HepG2 (cell line): Measurements from ENCODE around the gene SLC1A2. TPM values are rescaled to one million over a fixed set of nuclear protein-coding genes. Genes with fewer than 3 reads are reported as not detected.

Experiments
- ATAC-seq: fragments of 200-7000 bp; cut with Tn5 transposase; 3 replicates; pipeline ENCODE4 v1.9.1; 2020; ENCODE audit warnings: mild to moderate bottlenecking, moderate library complexity
- BruUV-seq: library from RNA; stranded (reverse); fragments of 400-500 nt; replicated peaks from 2 replicates; lab custom pipeline; 2021; lab: Mats Ljungman, UMichigan
- CTCF ChIA-PET: fragments of 300-600 bp; formaldehyde crosslinking; extraction: SDS; loops from one replicate; lab custom pipeline; 2021; ENCODE audit warnings: low total read pairs, inconsistent platforms, low intra/inter-chr PET ratio; lab: Yijun Ruan, JAX
- POLR2A ChIA-PET: fragments of 350-600 bp; sonication (Branson Sonifier 250); formaldehyde crosslinking; loops from one replicate; lab custom pipeline; 2020; ENCODE audit warnings: antibody characterized with exemption, inconsistent platforms; lab: Yijun Ruan, JAX
- DNase-seq: peaks from one replicate; pipeline ENCODE4 v3.0.0-alpha.2; 2015; ENCODE audit warnings: low spot score
- FAIRE-seq: peaks from 3 replicates; lab custom pipeline; 2011; peaks lifted over from hg19 to GRCh38; lab: Jason Lieb, UNC
- H2AFZ ChIP-seq: one replicate; pipeline ENCODE4 v1.6.1; 2011; ENCODE audit warnings: low read length, inconsistent platforms
- H3K27ac ChIP-seq: fragments of 300-600 bp; 3 replicates; pipeline ENCODE4 v1.8.0; 2011; ENCODE audit warnings: mixed run types, mild to moderate bottlenecking, mixed read lengths, low read length, inconsistent platforms; ENCODE audit not compliant: insufficient read depth; ENCODE audit errors: extremely low read length
- H3K27me3 ChIP-seq, 2 experiments: fragments of 200-600 bp in 1 of 2; 2 replicates in 1 of 2; 3 replicates in 1 of 2; pipeline versions ENCODE4 v1.6.0 to v1.8.0; 2011; ENCODE audit warnings: low read length in 2 of 2, mild to moderate bottlenecking in 2 of 2, moderate library complexity in 2 of 2, inconsistent platforms in 1 of 2; ENCODE audit not compliant: insufficient read depth in 2 of 2, control insufficient read depth in 1 of 2
- H3K36me3 ChIP-seq, 2 experiments: fragments of 200-600 bp in 1 of 2; replicated peaks in 1 of 2; 2 replicates in 1 of 2; 3 replicates in 1 of 2; pipeline versions ENCODE4 v1.5.1 to v1.8.0; 2011; ENCODE audit warnings: low read length in 2 of 2, inconsistent platforms in 1 of 2; ENCODE audit not compliant: insufficient read depth in 2 of 2, control insufficient read depth in 1 of 2
- H3K4me1 ChIP-seq: 2 replicates; pipeline ENCODE4 v1.5.1; 2012; ENCODE audit warnings: low read length, inconsistent platforms; ENCODE audit not compliant: insufficient read depth
- H3K4me2 ChIP-seq: 2 replicates; pipeline ENCODE4 v1.6.0; 2011; ENCODE audit warnings: low read depth, low read length, inconsistent platforms
- H3K4me3 ChIP-seq, 3 experiments: fragments of 200-600 bp in 1 of 3; sonication (generic), shearing (Covaris generic) in 1 of 3; replicated peaks in 1 of 3; 2 replicates each; pipeline ENCODE4 v1.5.1; 2011 to 2016; ENCODE audit warnings: low read length in 3 of 3, inconsistent platforms in 2 of 3, low read depth in 2 of 3, mild to moderate bottlenecking in 2 of 3, control low read depth in 1 of 3, mixed read lengths in 1 of 3; ENCODE audit not compliant: insufficient read depth in 1 of 3
- H3K79me2 ChIP-seq: one replicate; pipeline ENCODE4 v1.6.1; 2011; ENCODE audit warnings: low read length, inconsistent platforms; ENCODE audit not compliant: insufficient read depth
- H3K9ac ChIP-seq: 2 replicates; pipeline ENCODE4 v1.6.0; 2011; ENCODE audit warnings: mild to moderate bottlenecking, low read depth, low read length, inconsistent platforms; ENCODE audit not compliant: insufficient read depth
- H3K9me3 ChIP-seq: 2 replicates; pipeline ENCODE4 v1.5.1; 2012; ENCODE audit warnings: mild to moderate bottlenecking, low read length
- H4K20me1 ChIP-seq: 2 replicates; pipeline ENCODE4 v1.6.0; 2011; ENCODE audit warnings: inconsistent platforms, mild to moderate bottlenecking, low read length, moderate library complexity; ENCODE audit not compliant: insufficient read depth
- RELA ChIP-seq: sonication (generic); formaldehyde crosslinking; IDR thresholded peaks from 2 replicates; pipeline ENCODE4 v1.4.0; 2020; ENCODE audit warnings: missing genetic modification reagents
- SRF ChIP-seq: IDR thresholded peaks from 2 replicates; pipeline ENCODE4 v1.6.1; 2011; ENCODE audit warnings: mild to moderate bottlenecking, low read depth, low read length, moderate library complexity
- ZNF232 ChIP-seq: sonication (generic); formaldehyde crosslinking; IDR thresholded peaks from 2 replicates; pipeline ENCODE4 v1.4.0; 2020; ENCODE audit warnings: missing genetic modification reagents, borderline replicate concordance
- ZNF549 ChIP-seq: sonication (generic); formaldehyde crosslinking; IDR thresholded peaks from 2 replicates; pipeline ENCODE4 v1.5.0; 2020; ENCODE audit warnings: missing genetic modification reagents
- ZNF780A ChIP-seq: sonication (generic); formaldehyde crosslinking; IDR thresholded peaks from 2 replicates; pipeline ENCODE4 v1.8.0; 2022; ENCODE audit warnings: mild to moderate bottlenecking, missing genetic modification reagents, moderate library complexity
- ZSCAN30 ChIP-seq: sonication (generic); formaldehyde crosslinking; IDR thresholded peaks from 2 replicates; pipeline ENCODE4 v1.5.0; 2020; ENCODE audit warnings: mild to moderate bottlenecking, missing genetic modification reagents
- ZSCAN31 ChIP-seq: sonication (generic); formaldehyde crosslinking; IDR thresholded peaks from 2 replicates; pipeline ENCODE4 v1.5.0; 2020; ENCODE audit warnings: low read depth, mild to moderate bottlenecking, missing genetic modification reagents
- WGBS: methylation state at CpG from one replicate; pipeline ENCODE4 v1.1.6; 2017; ENCODE audit warnings: low lambda C conversion rate; 5-methylcytosine and 5-hydroxymethylcytosine counted together
- in situ Hi-C: cut with HindIII; loops from 2 replicates; pipeline ENCODE4 v1.10.0; 2017; ENCODE audit warnings: low pct_unique_long_range_greater_than_20kb; ENCODE audit not compliant: extremely low pct_ligation_motif_present
- intact Hi-C: fragments of 100-400 bp; cut with micrococcal nuclease; formaldehyde crosslinking; loops from one replicate; pipeline ENCODE4 v1.10.0; 2022; ENCODE audit not compliant: unreplicated experiment
- polyA plus RNA-seq, 8 experiments: library from polyadenylated mRNA; depleted of rRNA in 3 of 8; stranded (reverse) in 7 of 8; unstranded in 1 of 8; fragments of >200 nt; fragmentation: Illumina TruSeq in 4 of 8; extraction: Trizol in 4 of 8; gene quantifications; 2 replicates each; pipeline versions ENCODE4 v1.2.1 to v1.2.3, GENCODE V29; 2011 to 2016; ENCODE audit warnings: low read depth in 4 of 8, missing spikeins in 1 of 8, mixed read lengths in 1 of 8; ENCODE audit not compliant: insufficient read depth in 1 of 8
- total RNA-seq, 5 experiments: library from RNA; depleted of rRNA; stranded (reverse); fragments of >200 nt; fragmentation: Illumina TruSeq; extraction: Trizol; gene quantifications; 2 replicates each; pipeline ENCODE4 v1.2.3, GENCODE V29; 2016; ENCODE audit warnings: low read depth in 1 of 5
- TF ChIP-seq, protein P1 (sequence below): sonication (generic); formaldehyde crosslinking; IDR thresholded peaks from 2 replicates; pipeline ENCODE4 v1.4.0; 2020; ENCODE audit warnings: mild to moderate bottlenecking, missing genetic modification reagents
- TF ChIP-seq, protein P2 (sequence below): sonication (generic); formaldehyde crosslinking; IDR thresholded peaks from 2 replicates; pipeline ENCODE4 v1.8.0; 2022; ENCODE audit warnings: mild to moderate bottlenecking, missing genetic modification reagents; ENCODE audit not compliant: insufficient replicate concordance

SLC1A2 gene
- total and polyA plus RNA-seq, 2 of the 13 experiments (the other 11 are each of a cell fraction or from before 2014, with no cell fraction given), result 23.2 to 43.2 TPM

GRCh38 chr11:35275786-35276170 lies 143.6 kb downstream of the SLC1A2 start:
- Histone ChIP-seq H3K4me2 (no peak overlapping the region), H3K4me3 (no peak overlapping the region), H3K4me1 (no peaks in the 10 kb centered on the region), H3K79me2 (no peaks in the 10 kb centered on the region), H4K20me1 (no peaks in the 10 kb centered on the region), H3K27me3 (no peaks in the 10 kb centered on the region)
- in situ Hi-C loops, result no loop called here
- POLR2A ChIA-PET, result no interaction called here
- TF ChIP-seq ZNF549 (CRISPR knock-in tag), result no peak
- TF ChIP-seq, protein P1, sequence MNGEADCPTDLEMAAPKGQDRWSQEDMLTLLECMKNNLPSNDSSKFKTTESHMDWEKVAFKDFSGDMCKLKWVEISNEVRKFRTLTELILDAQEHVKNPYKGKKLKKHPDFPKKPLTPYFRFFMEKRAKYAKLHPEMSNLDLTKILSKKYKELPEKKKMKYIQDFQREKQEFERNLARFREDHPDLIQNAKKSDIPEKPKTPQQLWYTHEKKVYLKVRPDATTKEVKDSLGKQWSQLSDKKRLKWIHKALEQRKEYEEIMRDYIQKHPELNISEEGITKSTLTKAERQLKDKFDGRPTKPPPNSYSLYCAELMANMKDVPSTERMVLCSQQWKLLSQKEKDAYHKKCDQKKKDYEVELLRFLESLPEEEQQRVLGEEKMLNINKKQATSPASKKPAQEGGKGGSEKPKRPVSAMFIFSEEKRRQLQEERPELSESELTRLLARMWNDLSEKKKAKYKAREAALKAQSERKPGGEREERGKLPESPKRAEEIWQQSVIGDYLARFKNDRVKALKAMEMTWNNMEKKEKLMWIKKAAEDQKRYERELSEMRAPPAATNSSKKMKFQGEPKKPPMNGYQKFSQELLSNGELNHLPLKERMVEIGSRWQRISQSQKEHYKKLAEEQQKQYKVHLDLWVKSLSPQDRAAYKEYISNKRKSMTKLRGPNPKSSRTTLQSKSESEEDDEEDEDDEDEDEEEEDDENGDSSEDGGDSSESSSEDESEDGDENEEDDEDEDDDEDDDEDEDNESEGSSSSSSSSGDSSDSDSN (CRISPR knock-in tag), result no peak
- no peak for TF ChIP-seq ZSCAN31 (CRISPR knock-in tag)
- TF ChIP-seq, protein P2, sequence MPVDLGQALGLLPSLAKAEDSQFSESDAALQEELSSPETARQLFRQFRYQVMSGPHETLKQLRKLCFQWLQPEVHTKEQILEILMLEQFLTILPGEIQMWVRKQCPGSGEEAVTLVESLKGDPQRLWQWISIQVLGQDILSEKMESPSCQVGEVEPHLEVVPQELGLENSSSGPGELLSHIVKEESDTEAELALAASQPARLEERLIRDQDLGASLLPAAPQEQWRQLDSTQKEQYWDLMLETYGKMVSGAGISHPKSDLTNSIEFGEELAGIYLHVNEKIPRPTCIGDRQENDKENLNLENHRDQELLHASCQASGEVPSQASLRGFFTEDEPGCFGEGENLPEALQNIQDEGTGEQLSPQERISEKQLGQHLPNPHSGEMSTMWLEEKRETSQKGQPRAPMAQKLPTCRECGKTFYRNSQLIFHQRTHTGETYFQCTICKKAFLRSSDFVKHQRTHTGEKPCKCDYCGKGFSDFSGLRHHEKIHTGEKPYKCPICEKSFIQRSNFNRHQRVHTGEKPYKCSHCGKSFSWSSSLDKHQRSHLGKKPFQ (CRISPR knock-in tag), result no peak
- no peak for TF ChIP-seq SRF
- TF ChIP-seq ZNF232, result no peak
- no peak for TF ChIP-seq RELA (CRISPR knock-in tag)
- no peak for TF ChIP-seq ZSCAN30 (CRISPR knock-in tag)
- TF ChIP-seq ZNF780A (CRISPR knock-in tag), result no peak
- TF ChIP-seq, all 625 proteins: peak for 0
- no peak overlapping the region for H2AFZ ChIP-seq
- peaks cover 0 to 3% of the 10 kb centered on the region in 2 experiments; a peak in 1 of 5 replicates for H3K36me3 ChIP-seq
- no peak overlapping the region for H3K27ac ChIP-seq
- intact Hi-C loops, result no loop called here
- WGBS, result 93% methylated on average over 1 of the region's 1 CpG
- DNase-seq, result no peak
- H3K9ac ChIP-seq, result no peak overlapping the region
- FAIRE-seq, result no peak
- no peak for ATAC-seq
- BruUV-seq, result no TSS peak
- H3K9me3 ChIP-seq, result no peaks in the 10 kb centered on the region
- CTCF ChIA-PET, result no interaction called here
